Measurements from ENCODE around the gene ADGRF4.

Gene ADGRF4

GRCh38 chr6:47698342-47698787, at the start of gene ADGRF4:
TSS of gene ADGRF4 (plus strand) at chr6:47698580. CDS start at chr6:47707246, 8,666 bp downstream.
- H3K4me3 ChIP-seq (ENCODE audit: low read length), result no peak within 1 kb of the TSS
- TF ChIP-seq, protein P1, sequence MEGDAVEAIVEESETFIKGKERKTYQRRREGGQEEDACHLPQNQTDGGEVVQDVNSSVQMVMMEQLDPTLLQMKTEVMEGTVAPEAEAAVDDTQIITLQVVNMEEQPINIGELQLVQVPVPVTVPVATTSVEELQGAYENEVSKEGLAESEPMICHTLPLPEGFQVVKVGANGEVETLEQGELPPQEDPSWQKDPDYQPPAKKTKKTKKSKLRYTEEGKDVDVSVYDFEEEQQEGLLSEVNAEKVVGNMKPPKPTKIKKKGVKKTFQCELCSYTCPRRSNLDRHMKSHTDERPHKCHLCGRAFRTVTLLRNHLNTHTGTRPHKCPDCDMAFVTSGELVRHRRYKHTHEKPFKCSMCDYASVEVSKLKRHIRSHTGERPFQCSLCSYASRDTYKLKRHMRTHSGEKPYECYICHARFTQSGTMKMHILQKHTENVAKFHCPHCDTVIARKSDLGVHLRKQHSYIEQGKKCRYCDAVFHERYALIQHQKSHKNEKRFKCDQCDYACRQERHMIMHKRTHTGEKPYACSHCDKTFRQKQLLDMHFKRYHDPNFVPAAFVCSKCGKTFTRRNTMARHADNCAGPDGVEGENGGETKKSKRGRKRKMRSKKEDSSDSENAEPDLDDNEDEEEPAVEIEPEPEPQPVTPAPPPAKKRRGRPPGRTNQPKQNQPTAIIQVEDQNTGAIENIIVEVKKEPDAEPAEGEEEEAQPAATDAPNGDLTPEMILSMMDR (conservative IDR thresholded peaks at IDR 0.05; ENCODE audit: low read depth, low read length), result no peak
- DNase-seq (ENCODE audit: low read depth), result no peak

GRCh38 chr6:47650553-47651432, 47.6 kb upstream of the ADGRF4 start:
- no peak for DNase-seq (ENCODE audit: low read depth)
- TF ChIP-seq, protein P1 (conservative IDR thresholded peaks at IDR 0.05; ENCODE audit: low read depth, low read length), result no peak
- no peak overlapping the region for H3K4me3 ChIP-seq (ENCODE audit: low read length)

DNA sequence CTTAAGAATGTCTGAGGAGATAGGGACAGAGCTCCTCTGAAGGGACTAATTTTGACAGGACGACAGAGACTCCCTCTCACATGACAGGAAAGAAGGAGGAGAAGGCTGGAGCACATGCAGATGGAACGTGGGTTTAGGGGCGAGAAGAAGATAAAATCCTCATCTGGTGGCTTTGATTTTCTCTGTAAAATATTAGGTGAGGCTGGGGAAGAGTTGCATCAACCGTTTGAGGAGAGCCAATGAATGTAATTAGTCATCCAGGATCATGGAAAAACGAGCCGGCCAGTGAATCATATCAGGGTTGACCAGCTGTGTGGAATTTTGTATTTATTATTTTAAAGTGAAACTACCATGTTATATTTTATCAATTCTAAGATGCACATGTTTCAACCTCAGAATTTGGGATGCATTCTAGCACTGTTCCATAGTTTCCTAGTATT, 46.9 kb upstream of the ADGRF4 start:
- H3K4me3 ChIP-seq (ENCODE audit: low read length), result no peak overlapping the region
- no peak for DNase-seq (ENCODE audit: low read depth)
- TF ChIP-seq, protein P1 (conservative IDR thresholded peaks at IDR 0.05; ENCODE audit: low read depth, low read length), result no peak

DNA sequence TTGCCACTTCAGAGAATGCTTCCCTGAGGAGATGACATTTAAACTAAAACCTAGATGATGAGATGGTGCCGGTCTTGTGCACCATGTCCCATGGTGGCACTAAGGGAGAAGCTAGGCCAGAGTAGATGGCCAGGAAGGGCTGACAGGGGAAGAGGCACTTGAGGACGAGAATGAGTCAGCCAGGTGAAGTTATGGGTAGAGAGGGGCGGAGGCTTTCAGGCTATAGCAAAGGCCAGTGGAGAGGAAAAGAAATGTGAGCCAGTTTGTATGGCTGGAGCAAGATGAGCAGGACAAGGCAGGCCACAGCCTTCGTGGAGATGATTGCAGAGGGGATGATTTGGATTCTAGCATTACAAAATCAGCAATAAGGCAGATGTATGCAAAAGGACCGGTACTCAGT, 44.7 kb upstream of the ADGRF4 start:
- H3K4me3 ChIP-seq (ENCODE audit: low read length), result no peak overlapping the region
- TF ChIP-seq, protein P1 (conservative IDR thresholded peaks at IDR 0.05; ENCODE audit: low read depth, low read length), result no peak
- DNase-seq (ENCODE audit: low read depth), result no peak

DNA sequence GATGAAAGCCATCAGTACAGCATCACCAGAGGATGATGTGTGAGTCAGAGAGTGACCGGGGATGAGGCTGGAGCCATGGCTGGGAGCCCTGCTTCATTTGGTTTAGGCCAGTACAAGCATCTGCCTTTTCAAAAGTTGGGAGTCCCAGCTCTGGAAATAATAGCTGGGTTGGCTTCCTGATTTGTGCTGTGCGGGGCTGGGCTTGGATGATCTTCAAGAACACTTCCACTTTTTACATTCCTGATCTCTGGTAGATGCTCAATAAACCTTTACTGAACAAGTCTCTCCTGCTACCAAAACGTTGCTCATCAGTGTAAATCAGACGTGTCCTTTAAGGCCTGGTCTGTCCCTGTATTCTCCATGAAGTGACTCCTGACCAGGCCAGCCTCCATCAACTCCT, 44.1 kb upstream of the ADGRF4 start:
- no peak for DNase-seq (ENCODE audit: low read depth)
- TF ChIP-seq, protein P1 (conservative IDR thresholded peaks at IDR 0.05; ENCODE audit: low read depth, low read length), result no peak

DNA sequence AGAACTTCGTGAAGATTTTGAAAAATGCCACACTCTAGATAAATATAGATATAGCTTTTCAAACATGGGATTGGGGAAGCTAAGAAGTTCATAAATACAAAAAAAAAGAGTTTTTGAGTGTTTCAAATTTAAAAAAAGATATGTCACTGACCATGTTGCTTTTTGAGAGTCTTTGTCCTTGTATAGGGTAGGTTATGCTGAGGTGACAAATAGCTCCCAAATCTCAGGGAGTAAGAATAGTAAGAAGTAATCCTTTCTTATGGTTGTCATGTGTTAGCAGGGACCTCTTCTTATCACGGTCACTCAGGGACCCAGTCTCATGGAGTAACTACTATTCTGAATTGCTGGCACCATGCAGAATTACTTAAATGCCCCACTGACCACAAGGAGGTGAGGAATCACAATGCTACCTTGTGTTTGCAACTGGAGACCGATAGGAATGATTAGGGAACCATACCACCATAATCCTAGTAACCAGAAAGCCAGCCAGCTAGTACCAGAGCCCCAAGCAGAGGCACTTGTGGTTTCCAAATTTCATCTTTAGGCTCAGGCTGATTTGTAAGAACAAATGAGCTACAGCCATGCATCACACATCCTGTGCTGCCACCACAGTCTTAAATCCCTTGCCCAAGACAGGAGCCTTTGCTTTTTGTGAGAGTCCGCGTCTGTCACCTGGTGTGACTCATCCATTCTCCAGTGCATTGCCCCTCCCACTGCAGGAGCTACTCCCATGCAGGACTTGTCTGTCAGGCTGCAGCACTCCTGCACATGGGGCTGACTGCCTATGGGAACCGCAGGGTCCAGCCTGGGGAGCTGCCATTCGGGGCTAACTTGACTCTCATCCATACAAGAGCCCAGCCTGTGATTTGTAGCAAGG, 42.4 kb upstream of the ADGRF4 start:
- TF ChIP-seq, protein P1 (conservative IDR thresholded peaks at IDR 0.05; ENCODE audit: low read depth, low read length), result no peak
- peak; percentile 63 for DNase-seq (ENCODE audit: low read depth)
- no peak overlapping the region for H3K4me3 ChIP-seq (ENCODE audit: low read length)

More for the DNA sequence above, 44.1 kb upstream of the ADGRF4 start:
- H3K4me3 ChIP-seq (ENCODE audit: low read length), result no peak overlapping the region

Measured in retinal pigment epithelial cell (primary cell).